Ishikawa (cell line): ENCODE results near the gene GLB1L.

Experiments
- CEBPB ChIP-seq: IDR thresholded peaks from 2 replicates; pipeline ENCODE4 v1.6.1; 2012
- CREB1 ChIP-seq: IDR thresholded peaks from 2 replicates; pipeline ENCODE4 v1.6.1; 2012; ENCODE audit warnings: low read depth
- EGR1 ChIP-seq: IDR thresholded peaks from 2 replicates; pipeline ENCODE4 v1.6.1; 2012
- EP300 ChIP-seq: IDR thresholded peaks from 2 replicates; pipeline ENCODE4 v1.6.1; 2012; ENCODE audit warnings: borderline replicate concordance
- FOXM1 ChIP-seq: IDR thresholded peaks from 2 replicates; pipeline ENCODE4 v1.6.1; 2012; ENCODE audit warnings: low read depth, borderline replicate concordance
- NFIC ChIP-seq: IDR thresholded peaks from 2 replicates; pipeline ENCODE4 v1.6.1; 2012
- RAD21 ChIP-seq: IDR thresholded peaks from 2 replicates; pipeline ENCODE4 v1.6.1; 2012; ENCODE audit warnings: low read depth
- TAF1 ChIP-seq: IDR thresholded peaks from 2 replicates; pipeline ENCODE4 v1.6.1; 2012; ENCODE audit warnings: low read depth, mild to moderate bottlenecking
- TCF12 ChIP-seq: IDR thresholded peaks from 2 replicates; pipeline ENCODE4 v1.6.1; 2012; ENCODE audit warnings: low read depth
- TEAD4 ChIP-seq: IDR thresholded peaks from 2 replicates; pipeline ENCODE4 v1.6.1; 2012
- YY1 ChIP-seq: IDR thresholded peaks from 2 replicates; pipeline ENCODE4 v1.6.1; 2012; ENCODE audit warnings: low read depth
- ZBTB7A ChIP-seq: IDR thresholded peaks from 2 replicates; pipeline ENCODE4 v1.6.1; 2012; ENCODE audit warnings: low read depth
- TF ChIP-seq, protein P1 (sequence below): IDR thresholded peaks from 2 replicates; pipeline ENCODE4 v1.6.1; 2012
- TF ChIP-seq, protein P2 (sequence below): IDR thresholded peaks from 2 replicates; pipeline ENCODE4 v1.6.1; 2012
- TF ChIP-seq, protein P3 (sequence below): IDR thresholded peaks from 2 replicates; pipeline ENCODE4 v1.6.1; 2012; ENCODE audit warnings: low read depth, mild to moderate bottlenecking

The GLB1L gene

DNA sequence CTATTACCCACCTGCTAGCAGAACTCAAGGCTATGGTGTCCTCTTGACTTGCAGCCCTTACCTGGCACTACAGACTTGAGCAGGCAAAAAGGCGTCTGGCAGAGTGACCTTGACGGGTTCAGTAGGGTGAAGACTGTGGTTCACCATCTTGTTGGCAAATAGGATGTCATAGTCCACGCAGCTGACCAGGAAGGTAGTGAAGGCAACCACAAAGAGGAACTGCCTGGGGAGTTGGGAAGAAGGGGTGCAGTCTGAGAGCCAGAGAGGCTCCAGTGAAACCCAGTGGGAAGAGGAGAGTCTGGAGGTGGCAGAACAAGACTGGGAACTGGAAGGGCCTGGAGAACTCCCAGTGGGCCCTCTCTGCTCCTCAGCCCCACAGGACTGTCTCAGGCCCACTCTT is 19.9 kb downstream of the GLB1L start:
- TF ChIP-seq, protein P1, sequence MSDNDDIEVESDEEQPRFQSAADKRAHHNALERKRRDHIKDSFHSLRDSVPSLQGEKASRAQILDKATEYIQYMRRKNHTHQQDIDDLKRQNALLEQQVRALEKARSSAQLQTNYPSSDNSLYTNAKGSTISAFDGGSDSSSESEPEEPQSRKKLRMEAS, result no peak

DNA sequence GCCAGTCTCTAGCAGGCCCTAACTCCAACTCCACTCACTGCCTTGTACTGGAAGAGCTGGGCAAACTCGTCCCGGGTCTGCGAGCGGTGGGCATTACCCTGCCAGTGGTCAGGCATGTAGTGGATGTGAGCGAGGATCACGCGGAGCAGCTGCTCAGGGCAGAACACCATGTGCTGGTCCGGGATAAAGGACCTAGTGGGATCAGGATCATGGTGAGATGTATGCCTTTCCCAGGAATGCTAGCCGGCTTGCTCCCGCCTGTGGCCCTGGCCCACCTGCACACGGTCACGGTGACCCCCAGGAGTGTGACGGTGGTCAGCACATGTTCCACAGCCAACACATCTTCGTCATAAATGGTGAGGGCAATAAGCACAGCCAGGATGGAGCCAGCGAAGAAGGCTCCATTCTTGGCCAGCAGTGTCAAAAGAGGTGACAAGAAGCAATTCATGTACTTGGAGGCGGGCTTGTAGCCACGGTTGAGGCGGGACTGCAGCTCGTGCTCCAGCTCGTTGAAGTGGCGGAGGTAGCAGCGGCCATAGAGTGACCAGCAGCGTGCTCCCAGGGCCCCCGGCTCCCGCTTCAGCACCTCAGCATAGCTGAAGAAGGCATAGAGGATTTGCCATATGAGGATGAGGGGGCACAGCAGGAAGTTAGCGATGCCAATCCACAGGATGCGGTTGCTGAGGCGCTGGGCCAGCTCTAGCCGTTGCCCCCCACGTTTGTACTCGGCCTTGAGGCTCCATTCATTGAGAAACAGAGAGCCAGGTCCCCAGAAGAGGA is 21.2 kb downstream of the GLB1L start:
- TF ChIP-seq EP300 (no peak), CREB1 (no peak), TEAD4 (no peak), EGR1 (no peak), YY1 (no peak), NFIC (no peak), FOXM1 (no peak), ZBTB7A (no peak), TAF1 (no peak), RAD21 (no peak), CEBPB (no peak), TCF12 (no peak)
- TF ChIP-seq, protein P2, sequence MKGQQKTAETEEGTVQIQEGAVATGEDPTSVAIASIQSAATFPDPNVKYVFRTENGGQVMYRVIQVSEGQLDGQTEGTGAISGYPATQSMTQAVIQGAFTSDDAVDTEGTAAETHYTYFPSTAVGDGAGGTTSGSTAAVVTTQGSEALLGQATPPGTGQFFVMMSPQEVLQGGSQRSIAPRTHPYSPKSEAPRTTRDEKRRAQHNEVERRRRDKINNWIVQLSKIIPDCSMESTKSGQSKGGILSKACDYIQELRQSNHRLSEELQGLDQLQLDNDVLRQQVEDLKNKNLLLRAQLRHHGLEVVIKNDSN, result no peak
- TF ChIP-seq, protein P3, sequence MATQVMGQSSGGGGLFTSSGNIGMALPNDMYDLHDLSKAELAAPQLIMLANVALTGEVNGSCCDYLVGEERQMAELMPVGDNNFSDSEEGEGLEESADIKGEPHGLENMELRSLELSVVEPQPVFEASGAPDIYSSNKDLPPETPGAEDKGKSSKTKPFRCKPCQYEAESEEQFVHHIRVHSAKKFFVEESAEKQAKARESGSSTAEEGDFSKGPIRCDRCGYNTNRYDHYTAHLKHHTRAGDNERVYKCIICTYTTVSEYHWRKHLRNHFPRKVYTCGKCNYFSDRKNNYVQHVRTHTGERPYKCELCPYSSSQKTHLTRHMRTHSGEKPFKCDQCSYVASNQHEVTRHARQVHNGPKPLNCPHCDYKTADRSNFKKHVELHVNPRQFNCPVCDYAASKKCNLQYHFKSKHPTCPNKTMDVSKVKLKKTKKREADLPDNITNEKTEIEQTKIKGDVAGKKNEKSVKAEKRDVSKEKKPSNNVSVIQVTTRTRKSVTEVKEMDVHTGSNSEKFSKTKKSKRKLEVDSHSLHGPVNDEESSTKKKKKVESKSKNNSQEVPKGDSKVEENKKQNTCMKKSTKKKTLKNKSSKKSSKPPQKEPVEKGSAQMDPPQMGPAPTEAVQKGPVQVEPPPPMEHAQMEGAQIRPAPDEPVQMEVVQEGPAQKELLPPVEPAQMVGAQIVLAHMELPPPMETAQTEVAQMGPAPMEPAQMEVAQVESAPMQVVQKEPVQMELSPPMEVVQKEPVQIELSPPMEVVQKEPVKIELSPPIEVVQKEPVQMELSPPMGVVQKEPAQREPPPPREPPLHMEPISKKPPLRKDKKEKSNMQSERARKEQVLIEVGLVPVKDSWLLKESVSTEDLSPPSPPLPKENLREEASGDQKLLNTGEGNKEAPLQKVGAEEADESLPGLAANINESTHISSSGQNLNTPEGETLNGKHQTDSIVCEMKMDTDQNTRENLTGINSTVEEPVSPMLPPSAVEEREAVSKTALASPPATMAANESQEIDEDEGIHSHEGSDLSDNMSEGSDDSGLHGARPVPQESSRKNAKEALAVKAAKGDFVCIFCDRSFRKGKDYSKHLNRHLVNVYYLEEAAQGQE, result no peak
- TF ChIP-seq, protein P1, result no peak

DNA sequence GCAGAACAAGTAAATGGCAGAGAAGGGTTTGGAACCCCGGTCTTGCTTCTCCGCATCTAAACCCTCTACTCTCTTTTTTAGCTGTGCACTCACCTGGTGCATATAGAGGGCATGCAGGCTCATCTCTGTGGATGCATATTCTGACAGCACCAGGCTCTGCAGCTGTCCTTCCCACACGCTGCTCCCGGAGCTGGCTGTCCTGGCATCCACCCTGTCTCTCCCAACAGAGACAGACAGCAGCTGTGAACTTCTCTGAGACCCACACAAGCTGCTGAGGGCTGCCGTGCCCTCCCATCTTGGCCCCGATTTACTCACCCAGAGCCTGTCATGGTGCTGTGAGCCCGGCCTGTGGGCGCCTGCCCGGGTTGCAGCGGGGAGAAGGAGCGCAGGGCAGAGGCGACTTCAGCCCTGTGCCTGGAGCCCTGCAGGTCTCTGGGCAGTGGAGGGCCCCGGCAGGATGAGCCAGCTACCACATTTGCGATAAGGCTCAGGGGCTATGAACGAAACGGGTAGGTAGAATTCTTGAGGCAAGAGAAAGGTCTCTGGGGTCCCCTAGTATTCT is 23.2 kb downstream of the GLB1L start:
- TF ChIP-seq RAD21, result no peak
- no peak for TF ChIP-seq CREB1
- no peak for TF ChIP-seq NFIC
- TF ChIP-seq, protein P1, result no peak
- TF ChIP-seq, protein P3, result no peak
- TF ChIP-seq, protein P2, result no peak
- TF ChIP-seq ZBTB7A, result no peak
- TF ChIP-seq EP300, result no peak
- TF ChIP-seq TCF12, result no peak
- no peak for TF ChIP-seq EGR1
- TF ChIP-seq YY1, result no peak
- no peak for TF ChIP-seq CEBPB
- no peak for TF ChIP-seq TAF1
- TF ChIP-seq TEAD4, result no peak
- TF ChIP-seq FOXM1, result no peak

DNA sequence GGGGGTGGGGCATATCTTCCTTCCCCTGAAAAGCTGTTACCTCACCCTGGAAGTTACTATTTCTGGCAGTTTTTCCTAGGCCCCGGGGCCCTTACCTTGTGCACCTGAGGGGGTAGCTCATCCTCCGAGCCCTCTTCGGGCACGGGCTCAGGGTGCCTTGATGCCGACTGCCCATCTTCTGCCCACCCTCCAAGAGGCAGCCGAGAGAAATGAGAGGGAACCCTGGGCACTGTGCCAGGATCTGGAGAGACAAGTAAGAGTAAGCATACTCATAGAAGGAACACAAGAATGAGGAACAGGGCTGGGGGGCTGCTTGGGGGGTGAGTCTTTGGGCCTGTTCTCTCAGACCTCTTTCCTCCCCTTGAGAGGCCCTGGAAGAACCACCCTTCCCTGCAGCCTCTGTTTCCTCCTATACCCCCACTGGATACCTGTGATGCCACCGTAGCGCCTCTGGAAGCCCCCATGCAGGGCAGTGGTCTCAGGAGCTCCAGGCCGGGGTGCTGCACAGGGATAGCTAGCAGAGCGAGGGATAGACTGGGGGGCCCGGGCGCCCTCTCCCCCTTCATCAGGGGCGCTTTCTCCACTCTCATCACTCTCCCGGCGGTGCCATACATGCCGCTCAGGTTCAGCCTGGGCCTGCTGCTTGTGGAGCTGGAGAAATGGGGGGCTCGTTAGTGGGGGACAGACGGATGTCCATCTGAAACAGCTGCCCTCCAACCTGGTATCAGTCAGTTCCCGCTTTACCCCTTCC is 24.4 kb downstream of the GLB1L start:
- TF ChIP-seq RAD21 (no peak), TCF12 (no peak), TAF1 (no peak), EP300 (no peak), FOXM1 (no peak), NFIC (no peak), ZBTB7A (no peak), CEBPB (no peak), CREB1 (no peak), TEAD4 (no peak), EGR1 (no peak), YY1 (no peak)
- TF ChIP-seq, protein P2, result no peak
- TF ChIP-seq, protein P1, result no peak
- TF ChIP-seq, protein P3, result no peak
